ENCODE data around the gene INHA. TPM values are rescaled to one million over a fixed set of nuclear protein-coding genes. Genes with fewer than 3 reads are reported as not detected.
A peak's percentile ranks its signal among the peaks of the same experiment; 100 is the strongest.

The INHA gene
- total RNA-seq, 1 experiment from 2014 or later = 0.31 TPM

GRCh38 chr2:219551441-219552381 is 20.4 kb upstream of the INHA start:
- Histone ChIP-seq H3K27me3 (ENCODE audit: insufficient read depth, low read length) (peaks cover 4% of the 10 kb centered on the region; the same call in 1 of the 2 replicates), H2BK120ac (ENCODE audit: low read depth, low read length, poor library complexity, severe bottlenecking) (no peak overlapping the region), H3K9ac (ENCODE audit: extremely low read depth, insufficient read length, low read length) (peak overlapping the region; percentile 15), H2BK15ac (ENCODE audit: low read depth, low read length) (no peak overlapping the region), H4K8ac (replicated peaks; ENCODE audit: insufficient read length, low read depth, low read length) (no peak overlapping the region), H3T11ph (ENCODE audit: low read length) (no peak overlapping the region), H3K4me1 (ENCODE audit: insufficient read depth, low read length) (peaks cover 3% of the 10 kb centered on the region; the same call in 1 of the 2 replicates), H4K91ac (ENCODE audit: insufficient read length, low read depth, low read length) (no peak overlapping the region), H3K56ac (ENCODE audit: insufficient read length, low read depth, low read length) (no peak overlapping the region), H2BK5ac (ENCODE audit: insufficient read length, low read length) (no peak overlapping the region), H2BK20ac (ENCODE audit: low read depth, low read length, poor library complexity, severe bottlenecking) (no peak overlapping the region), H3K14ac (ENCODE audit: insufficient read depth, low read length) (peak overlapping the region; percentile 47), H3K27ac (ENCODE audit: insufficient read length, low read depth, low read length) (no peak overlapping the region), H3K4me2 (ENCODE audit: insufficient read depth, insufficient read length, low read length) (peak overlapping the region; percentile 83), H3K79me1 (ENCODE audit: insufficient read depth, low read depth, low read length, poor library complexity, severe bottlenecking) (no peaks in the 10 kb centered on the region), H2AK5ac (ENCODE audit: insufficient read length, low read length) (no peak overlapping the region), H2BK12ac (ENCODE audit: insufficient read length, low read depth, low read length) (no peak overlapping the region), H4K20me1 (ENCODE audit: control insufficient read depth, insufficient read depth, insufficient read length) (no peaks in the 10 kb centered on the region), H3K23me2 (ENCODE audit: insufficient read length, low read depth, low read length, poor library complexity, severe bottlenecking) (peaks cover 11% of the 10 kb centered on the region), H3K4ac (ENCODE audit: low read depth, low read length) (no peak overlapping the region), H2AFZ (ENCODE audit: low read length) (no peak overlapping the region), H3K23ac (ENCODE audit: insufficient read length, low read depth, low read length) (no peak overlapping the region), H3K18ac (ENCODE audit: insufficient read length, low read depth, low read length) (peak overlapping the region; percentile 10), H4K5ac (ENCODE audit: insufficient read length, low read depth, low read length) (no peak overlapping the region), H3K9me3 (ENCODE audit: control insufficient read depth, low read depth, low read length) (no peaks in the 10 kb centered on the region), H3K79me2 (ENCODE audit: insufficient read depth, low read length) (no peaks in the 10 kb centered on the region)
- no peak for TF ChIP-seq CTCF (conservative IDR thresholded peaks at IDR 0.05)
- no CpG with 5 or more reads among the region's 54 CpGs for WGBS (ENCODE audit: extremely low coverage, insufficient read length, low lambda C conversion rate)
- peaks cover 43% of the 10 kb centered on the region for H3K27me3 Mint-ChIP-seq (ENCODE audit: low read depth)
- H3K4me1 Mint-ChIP-seq = peaks cover 10 to 18% of the 10 kb centered on the region in 2 experiments
- H3K4me3 Mint-ChIP-seq = peak overlapping the region; percentile 81 to 93
- peak; percentile 94 for DNase-seq
- H3K9me3 Mint-ChIP-seq = no peaks in the 10 kb centered on the region
- H3K27ac Mint-ChIP-seq = peak overlapping the region in 2 of 3 experiments; percentile 87 to 93; a peak in 3 of 7 replicates
- peaks cover 11 to 46% (median 37%) of the 10 kb centered on the region in 3 experiments for H3K36me3 Mint-ChIP-seq (ENCODE audit: insufficient read depth in 1 of 3, low read depth in 3 of 3)
